NCI-H774 (cell line): ENCODE measurements around the gene LRRC28.

Source experiments
- DNase-seq: peaks from one replicate; lab custom pipeline; 2025; lab: John Stamatoyannopoulos, UW

LRRC28 gene

DNA sequence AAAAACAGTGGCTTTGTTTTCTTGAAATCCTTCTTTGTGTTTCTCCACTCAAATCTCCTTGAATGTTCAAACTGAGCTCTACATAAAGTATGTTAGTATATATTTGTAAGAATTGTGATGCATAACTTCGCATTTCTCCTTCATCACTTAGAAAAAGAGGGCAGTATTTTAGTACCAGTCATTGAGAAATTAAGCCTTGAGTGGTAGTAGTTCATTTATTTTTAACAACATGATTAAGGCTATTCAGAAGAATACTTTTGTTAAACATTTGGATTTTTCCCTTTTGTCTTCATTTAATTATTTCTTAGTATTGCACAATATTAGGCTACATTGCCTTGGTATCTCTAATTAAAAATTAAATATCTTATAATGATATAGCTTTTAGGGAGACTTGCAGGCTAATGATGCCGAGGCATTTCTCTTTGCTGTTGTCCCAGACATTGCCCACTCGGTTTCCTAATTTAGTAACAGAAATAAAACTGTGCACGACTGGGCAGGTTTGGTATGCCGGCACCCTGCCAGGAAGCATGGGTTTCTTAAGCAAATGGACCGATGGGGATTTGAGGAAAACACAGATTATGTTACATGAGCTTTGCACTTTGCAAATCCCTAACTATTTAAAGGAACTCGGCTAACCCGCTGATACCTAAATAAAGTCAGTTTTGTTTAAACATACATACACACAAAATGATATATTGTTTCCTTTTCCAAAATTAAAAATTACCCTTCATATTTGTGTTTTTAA lies 54.7 kb downstream of the LRRC28 start:
- DNase-seq, result peak; percentile 22

DNA sequence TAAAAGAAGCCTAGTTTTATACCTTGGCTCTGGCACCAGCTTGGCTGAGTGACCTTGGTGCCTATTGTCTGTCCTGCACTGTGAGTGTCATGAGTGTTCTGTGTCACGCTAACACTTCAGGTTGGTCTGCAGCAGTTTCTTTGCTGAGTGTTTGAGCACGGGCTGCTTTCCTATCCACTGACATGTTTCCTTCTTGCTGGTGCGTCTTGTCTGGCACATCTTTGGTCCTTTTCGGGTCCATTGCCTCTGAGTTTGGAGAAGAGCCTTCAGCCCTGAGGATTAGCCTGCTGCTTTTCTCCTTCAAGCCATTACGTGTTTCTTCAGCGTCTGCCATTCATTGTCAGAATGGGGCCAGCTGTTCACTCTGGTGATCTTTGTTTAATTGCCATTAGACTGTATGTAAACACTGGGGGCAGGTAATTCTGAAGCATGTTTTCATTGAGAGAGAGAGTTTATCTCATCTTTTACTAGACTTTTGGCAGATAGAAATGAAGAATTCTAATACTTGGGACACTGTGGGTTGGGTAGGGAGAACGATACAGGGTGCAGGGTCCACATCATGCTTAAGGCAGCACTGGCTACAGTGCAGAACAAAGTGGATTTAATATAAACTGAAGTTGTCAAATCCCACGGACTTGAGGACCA lies 55.5 kb downstream of the LRRC28 start:
- peak; percentile 64 for DNase-seq

DNA sequence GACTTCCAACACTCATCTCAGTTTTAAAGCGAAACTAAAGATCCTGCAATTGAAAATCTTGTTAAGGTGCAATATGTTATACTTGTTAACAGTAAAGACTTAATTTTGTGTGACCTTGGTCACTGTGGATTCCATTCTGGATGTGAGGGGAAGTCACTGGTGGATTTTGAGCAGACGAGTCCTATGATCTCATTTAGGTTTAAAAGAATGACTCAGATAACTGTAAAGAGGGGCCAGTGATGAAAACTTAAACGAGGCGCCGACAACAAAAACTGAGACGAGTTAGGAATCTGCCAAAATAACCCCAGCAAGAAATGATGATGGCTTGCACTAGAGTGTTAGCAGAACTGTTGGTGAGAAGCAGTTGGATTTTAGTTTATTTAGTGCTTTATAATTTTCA lies 56.5 kb downstream of the LRRC28 start:
- no peak for DNase-seq

DNA sequence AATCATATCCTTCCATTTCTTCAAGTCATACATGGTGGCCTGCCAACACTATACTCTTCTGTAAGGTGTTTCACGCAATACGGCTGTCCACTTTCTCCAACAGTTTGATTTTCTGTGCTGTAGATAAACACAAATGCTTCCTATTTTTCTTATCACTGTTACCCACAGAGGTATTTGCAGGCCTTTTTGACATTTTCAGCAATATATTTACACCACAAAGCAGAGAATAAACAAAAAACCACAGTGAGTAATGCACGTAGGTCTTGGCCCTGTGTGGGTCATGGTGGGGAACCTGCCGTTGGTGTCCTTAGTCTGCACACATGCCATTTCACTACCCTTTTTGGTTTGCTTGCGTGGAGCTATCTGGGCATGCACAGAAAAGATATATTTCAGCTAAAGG lies 59.5 kb downstream of the LRRC28 start:
- DNase-seq, result no peak

GRCh38 chr15:99312228-99312627 lies 60.9 kb downstream of the LRRC28 start:
- no peak for DNase-seq

GRCh38 chr15:99312794-99313193 lies 61.5 kb downstream of the LRRC28 start:
- no peak for DNase-seq

DNA sequence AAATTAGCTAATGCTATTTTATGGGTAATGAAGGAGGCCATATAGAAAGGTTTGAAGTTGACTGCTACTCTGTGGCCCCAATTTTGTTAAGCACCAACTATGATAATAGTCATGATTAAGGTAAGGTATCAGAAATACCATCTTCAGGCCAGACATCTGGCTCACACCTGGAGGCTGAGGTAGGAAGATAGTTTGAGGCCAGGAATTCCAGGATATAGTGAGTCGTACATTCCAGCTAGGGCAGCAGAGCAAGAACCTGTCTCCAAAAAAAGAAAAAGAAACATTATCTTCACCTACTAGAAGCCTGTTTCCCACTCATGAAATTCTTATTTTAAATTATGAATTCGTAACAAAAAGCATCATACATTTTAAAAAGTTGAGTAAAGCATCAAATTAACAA lies 64.4 kb downstream of the LRRC28 start:
- no peak for DNase-seq

- no peak for DNase-seq
Measured at GRCh38 chr15:99320374-99321215, 69.3 kb downstream of the LRRC28 start.

DNA sequence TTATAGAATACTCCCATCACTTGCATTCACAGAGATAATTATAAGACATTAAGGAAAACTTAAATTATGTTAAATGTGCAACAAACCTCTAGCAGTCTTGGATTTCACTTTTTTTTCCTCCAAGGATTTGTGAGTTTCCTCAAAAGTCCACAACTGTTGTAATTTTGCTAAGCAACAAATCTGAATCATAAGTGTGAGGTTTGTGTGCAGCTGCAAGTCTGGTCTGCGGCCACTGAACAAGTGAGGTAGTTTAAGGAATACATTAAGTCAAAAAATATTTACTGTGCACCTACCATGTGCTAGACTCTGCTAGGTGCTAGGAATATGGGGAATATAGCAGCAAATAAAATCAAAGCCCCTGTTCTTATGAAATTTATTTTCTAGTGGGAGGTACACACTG lies 70.2 kb downstream of the LRRC28 start:
- DNase-seq, result no peak

DNA sequence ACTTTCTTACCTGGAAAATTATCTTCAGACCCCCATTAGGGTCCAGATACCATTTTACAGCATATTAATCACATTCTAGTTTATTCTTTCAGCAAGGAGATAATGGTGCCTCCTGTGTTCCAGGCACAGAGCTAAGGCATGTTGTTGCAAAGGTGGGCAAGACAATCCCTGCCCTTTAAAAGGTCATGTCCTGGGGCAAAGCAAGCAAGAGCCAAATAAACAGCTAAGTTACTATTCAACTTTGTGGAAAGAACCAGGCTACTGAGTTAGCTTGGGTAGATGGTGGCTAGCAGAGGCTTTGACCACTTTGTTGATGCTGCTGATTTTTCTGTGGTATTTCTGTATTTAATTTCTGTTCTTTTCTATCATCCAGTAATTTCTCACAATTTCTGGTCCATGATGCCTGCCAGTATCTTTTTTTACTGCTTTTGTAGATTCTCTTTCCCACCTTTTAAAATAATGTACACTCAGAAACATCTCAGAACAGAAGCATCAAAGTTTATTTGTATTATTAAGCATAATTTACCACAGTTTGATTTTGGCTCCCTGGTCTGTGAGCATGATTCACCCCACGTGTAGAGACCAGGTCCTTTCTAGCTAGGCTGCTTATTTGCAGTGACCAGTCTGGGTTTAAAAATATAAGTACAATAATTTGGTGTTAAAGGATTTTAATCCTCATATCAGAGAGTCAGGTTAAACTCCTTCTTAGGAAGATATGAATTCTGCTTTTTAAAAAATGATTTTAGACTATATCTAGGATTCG lies 71.5 kb downstream of the LRRC28 start:
- DNase-seq, result no peak

- DNase-seq, result no peak
Measured at GRCh38 chr15:99324082-99324620, 72.9 kb downstream of the LRRC28 start.

- DNase-seq, result no peak
Measured at GRCh38 chr15:99324700-99325099, 73.4 kb downstream of the LRRC28 start.

- no peak for DNase-seq
Measured at GRCh38 chr15:99326235-99326634, 75.0 kb downstream of the LRRC28 start.

DNA sequence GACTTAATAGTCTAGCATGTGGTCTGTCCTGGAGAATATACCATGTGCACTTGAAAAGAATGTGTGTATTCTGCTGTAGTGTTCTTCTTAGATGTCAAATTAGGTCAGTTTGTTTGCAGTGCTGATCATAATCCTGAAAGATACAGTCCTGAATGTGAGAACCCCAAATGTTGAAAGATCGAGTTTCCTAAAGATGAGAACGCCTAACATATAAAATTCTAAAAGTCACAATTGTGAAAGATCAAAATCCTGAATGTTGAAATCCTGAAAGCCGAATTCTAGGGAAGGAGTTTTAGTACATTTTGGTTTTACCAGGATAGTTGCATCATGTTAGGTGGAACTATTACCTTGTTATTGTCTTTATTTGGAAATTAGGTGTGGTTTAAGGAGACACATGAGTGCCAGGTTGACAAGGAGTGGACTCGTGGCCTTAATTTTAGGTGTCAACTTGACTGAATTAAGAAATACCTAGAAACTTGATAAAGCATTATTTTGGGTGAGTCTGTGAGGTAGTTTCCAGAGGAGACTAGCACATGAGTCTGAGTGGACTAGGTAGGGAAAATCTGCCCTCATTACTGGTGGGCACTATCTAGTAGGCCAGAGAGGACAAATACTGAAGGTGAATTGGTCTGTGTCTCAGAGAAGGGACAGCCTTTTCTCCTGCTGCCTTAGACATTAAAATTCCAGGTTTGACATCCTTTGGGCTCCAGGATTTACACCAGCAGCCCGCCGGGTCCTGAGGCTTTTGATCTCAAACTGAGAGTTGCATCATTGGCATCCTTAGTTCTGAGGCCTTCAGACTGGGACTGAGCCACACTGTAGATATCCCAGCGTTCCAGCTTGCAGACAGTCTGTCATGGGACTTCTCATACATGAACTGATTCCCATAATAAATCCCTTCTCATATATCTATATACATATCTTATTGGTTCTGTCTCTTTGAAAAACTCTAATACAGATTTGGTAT lies 77.1 kb downstream of the LRRC28 start:
- no peak for DNase-seq

GRCh38 chr15:99331381-99331780 lies 80.1 kb downstream of the LRRC28 start:
- DNase-seq, result no peak

DNA sequence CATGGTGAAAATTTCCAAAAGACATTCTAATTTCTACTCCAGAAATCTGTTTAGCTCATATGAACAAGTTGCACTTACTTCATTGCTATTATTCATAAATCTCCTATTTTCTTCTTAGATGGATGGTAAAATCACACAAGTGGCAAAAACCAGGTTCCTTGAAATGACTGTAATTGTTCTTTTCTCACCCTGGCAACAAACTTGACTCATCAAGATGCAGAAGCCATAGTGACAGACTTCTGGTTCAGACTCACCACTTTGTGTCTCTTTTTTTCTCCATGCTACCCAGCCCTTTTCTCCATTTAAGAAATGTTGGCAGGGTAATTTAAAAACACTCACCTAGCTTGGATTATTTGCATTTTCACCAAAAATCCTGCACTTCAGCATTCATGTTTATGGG lies 82.1 kb downstream of the LRRC28 start:
- no peak for DNase-seq

- DNase-seq, result no peak
Measured at GRCh38 chr15:99333981-99334380, 82.7 kb downstream of the LRRC28 start.

- DNase-seq, result no peak
Measured at GRCh38 chr15:99335508-99335907, 84.2 kb downstream of the LRRC28 start.

- DNase-seq, result no peak
Measured at GRCh38 chr15:99336794-99337193, 85.5 kb downstream of the LRRC28 start.

GRCh38 chr15:99340347-99340746 lies 89.1 kb downstream of the LRRC28 start:
- no peak for DNase-seq

- no peak for DNase-seq
Measured at GRCh38 chr15:99341786-99342185, 90.5 kb downstream of the LRRC28 start.
